Measurements from ENCODE around the gene CCDC83. TPM values are rescaled to one million over a fixed set of nuclear protein-coding genes. Genes with fewer than 3 reads are reported as not detected.

The CCDC83 gene
- total RNA-seq, 1 experiment from 2014 or later: not detected

DNA sequence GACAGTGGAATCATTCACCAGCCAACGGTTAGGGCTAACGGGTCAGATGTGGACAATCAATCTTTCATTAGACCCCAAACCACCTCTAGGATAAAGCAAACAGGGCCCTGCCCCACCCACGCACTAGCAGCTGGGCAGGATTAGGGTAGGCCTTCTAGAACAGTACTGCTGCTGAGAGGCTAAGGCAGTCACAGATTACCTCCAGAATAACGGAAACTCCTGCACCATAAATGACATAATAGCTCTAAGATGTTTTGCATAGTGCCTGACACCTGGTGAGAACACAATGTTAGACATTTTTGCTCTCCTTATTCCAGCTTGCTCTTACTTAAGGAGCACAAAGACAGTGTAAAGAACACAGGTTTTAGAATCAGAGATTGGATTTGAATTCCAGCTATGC is 46.0 kb upstream of the CCDC83 start:
- H2AFZ ChIP-seq (ENCODE audit: low read length): no peak overlapping the region
- peaks cover 1% of the 10 kb centered on the region; the same call in 1 of the 2 replicates for H3K27me3 ChIP-seq (ENCODE audit: insufficient read depth, low read length)
- no peak overlapping the region for H3K4me2 ChIP-seq (ENCODE audit: insufficient read depth, insufficient read length, low read length)
- no peak overlapping the region for H3K56ac ChIP-seq (ENCODE audit: insufficient read length, low read depth, low read length)
- H2BK5ac ChIP-seq (ENCODE audit: insufficient read length, low read length): no peak overlapping the region
- no peak for DNase-seq
- H3K14ac ChIP-seq (ENCODE audit: insufficient read depth, low read length): no peak overlapping the region
- H2BK15ac ChIP-seq (ENCODE audit: low read depth, low read length): no peak overlapping the region
- H4K5ac ChIP-seq (ENCODE audit: insufficient read length, low read depth, low read length): no peak overlapping the region
- H2BK20ac ChIP-seq (ENCODE audit: low read depth, low read length, poor library complexity, severe bottlenecking): no peak overlapping the region
- no peak overlapping the region for H3T11ph ChIP-seq (ENCODE audit: low read length)
- H3K27ac ChIP-seq (ENCODE audit: insufficient read length, low read depth, low read length): no peak overlapping the region
- no peak overlapping the region for H3K18ac ChIP-seq (ENCODE audit: insufficient read length, low read depth, low read length)
- no peak overlapping the region for H4K8ac ChIP-seq (replicated peaks; ENCODE audit: insufficient read length, low read depth, low read length)
- no CpG with 5 or more reads among the region's 4 CpGs for WGBS (ENCODE audit: extremely low coverage, insufficient read length, low lambda C conversion rate)
- no peaks in the 10 kb centered on the region for H3K79me1 ChIP-seq (ENCODE audit: insufficient read depth, low read depth, low read length, poor library complexity, severe bottlenecking)
- no peak overlapping the region for H2AK5ac ChIP-seq (ENCODE audit: insufficient read length, low read length)
- H3K4me1 ChIP-seq (ENCODE audit: insufficient read depth, low read length): peaks cover 2% of the 10 kb centered on the region; the same call in 1 of the 2 replicates
- Mint-ChIP-seq H3K27me3 (ENCODE audit: low read depth) (peaks cover 47% of the 10 kb centered on the region), H3K4me1 (peaks cover 17 to 20% of the 10 kb centered on the region in 2 experiments), H3K36me3 (ENCODE audit: insufficient read depth in 1 of 3, low read depth in 3 of 3) (no peaks in the 10 kb centered on the region), H3K4me3 (no peak overlapping the region), H3K27ac (no peak overlapping the region), H3K9me3 (no peaks in the 10 kb centered on the region)
- H3K23ac ChIP-seq (ENCODE audit: insufficient read length, low read depth, low read length): no peak overlapping the region
- H4K91ac ChIP-seq (ENCODE audit: insufficient read length, low read depth, low read length): no peak overlapping the region
- H3K9ac ChIP-seq (ENCODE audit: extremely low read depth, insufficient read length, low read length): no peak overlapping the region
- H3K9me3 ChIP-seq (ENCODE audit: control insufficient read depth, low read depth, low read length): no peaks in the 10 kb centered on the region
- no peak overlapping the region for H3K4ac ChIP-seq (ENCODE audit: low read depth, low read length)
- no peak for TF ChIP-seq CTCF (conservative IDR thresholded peaks at IDR 0.05)
- H3K23me2 ChIP-seq (ENCODE audit: insufficient read length, low read depth, low read length, poor library complexity, severe bottlenecking): peaks cover 11% of the 10 kb centered on the region
- H2BK12ac ChIP-seq (ENCODE audit: insufficient read length, low read depth, low read length): no peak overlapping the region
- H4K20me1 ChIP-seq (ENCODE audit: control insufficient read depth, insufficient read depth, insufficient read length): peaks cover 3% of the 10 kb centered on the region
- no peak overlapping the region for H2BK120ac ChIP-seq (ENCODE audit: low read depth, low read length, poor library complexity, severe bottlenecking)
- no peaks in the 10 kb centered on the region for H3K79me2 ChIP-seq (ENCODE audit: insufficient read depth, low read length)

All from H9 (cell line).